B cell (primary cell): Measurements from ENCODE around the gene FOXI1. TPM values are rescaled to one million over a fixed set of nuclear protein-coding genes. Genes with fewer than 3 reads are reported as not detected.

Source experiments
- ATAC-seq: fragments of 200-7000 bp; cut with Tn5 transposase; one replicate; pipeline ENCODE4 v1.10.0; 2021; ENCODE audit warnings: low read depth, mild to moderate bottlenecking, moderate number of reproducible peaks, moderate library complexity
- CTCF ChIA-PET: fragments of 350-600 bp; sonication (Branson Sonifier 250); formaldehyde crosslinking; loops from one replicate; lab custom pipeline; 2021; ENCODE audit warnings: antibody characterized with exemption, inconsistent platforms; lab: Charles Lee
- POLR2A ChIA-PET: fragments of 350-600 bp; sonication (Branson Sonifier 250); formaldehyde crosslinking; loops from one replicate; lab custom pipeline; 2021; ENCODE audit warnings: antibody characterized with exemption; lab: Charles Lee
- DNase-seq: peaks from one replicate; pipeline ENCODE4 v3.0.0; 2013
- H2AFZ ChIP-seq: 2 replicates; pipeline ENCODE4 v1.6.1; 2012; ENCODE audit warnings: mild to moderate bottlenecking, low read depth, low read length; ENCODE audit not compliant: insufficient read depth, poor library complexity, severe bottlenecking
- H3K27ac ChIP-seq, 2 donors: 1 replicate in 1 of 2; 2 replicates in 1 of 2; pipeline ENCODE4 v1.5.1; 2012 to 2013; ENCODE audit warnings: low read length in 2 of 2, mild to moderate bottlenecking in 2 of 2, moderate library complexity in 1 of 2
- H3K27me3 ChIP-seq, 4 experiments: fragments of 200-600 bp in 1 of 4; sonication (generic) in 1 of 4; replicated peaks in 1 of 4; 1 replicate in 2 of 4; 2 replicates in 2 of 4; pipeline versions ENCODE4 v1.6.1 to v1.7.0; 2013 to 2016; ENCODE audit warnings: low read length in 3 of 4, mild to moderate bottlenecking in 2 of 4, mixed read lengths in 1 of 4, moderate library complexity in 1 of 4; ENCODE audit not compliant: insufficient read depth in 4 of 4, control insufficient read depth in 3 of 4; ENCODE audit errors: control extremely low read depth in 1 of 4
- H3K36me3 ChIP-seq, 2 experiments: replicated peaks in 1 of 2; 1 replicate in 1 of 2; 2 replicates in 1 of 2; pipeline versions ENCODE4 v1.6.1 to v1.7.1; 2013; ENCODE audit warnings: low read length in 1 of 2; ENCODE audit not compliant: insufficient read depth in 2 of 2, control insufficient read depth in 1 of 2; ENCODE audit errors: control extremely low read depth in 1 of 2, extremely low read depth in 1 of 2
- H3K4me1 ChIP-seq, 2 donors: fragments of 200-600 bp in 1 of 2; sonication (generic) in 1 of 2; 1 replicate in 1 of 2; 2 replicates in 1 of 2; pipeline versions ENCODE4 v1.5.1 to v1.6.1; 2013 to 2017; ENCODE audit warnings: low read length in 2 of 2; ENCODE audit not compliant: control insufficient read depth in 2 of 2, insufficient read depth in 2 of 2
- H3K4me2 ChIP-seq: replicated peaks from 2 replicates; pipeline ENCODE3; 2012; ENCODE audit warnings: mild to moderate bottlenecking, low read depth, low read length; ENCODE audit not compliant: poor library complexity, severe bottlenecking
- H3K4me3 ChIP-seq, 5 experiments: fragments of 200-600 bp in 1 of 5; sonication (generic) in 1 of 5; 1 replicate in 3 of 5; 2 replicates in 2 of 5; pipeline versions ENCODE4 v1.5.1 to v1.7.0; 2011 to 2016; ENCODE audit warnings: low read length in 4 of 5, mild to moderate bottlenecking in 4 of 5, low read depth in 2 of 5, control low read depth in 1 of 5, moderate library complexity in 1 of 5; ENCODE audit not compliant: insufficient read depth in 1 of 5; ENCODE audit errors: control extremely low read depth in 1 of 5, extremely low read depth in 1 of 5
- H3K79me2 ChIP-seq: fragments of 200-600 bp; sonication (generic); one replicate; pipeline ENCODE4 v1.6.0; 2016; ENCODE audit warnings: low read length; ENCODE audit not compliant: control insufficient read depth, insufficient read depth
- H3K9ac ChIP-seq: fragments of 200-600 bp; sonication (generic); 2 replicates; pipeline ENCODE4 v1.6.1; 2017; ENCODE audit warnings: mild to moderate bottlenecking, low read length, moderate library complexity
- H3K9me3 ChIP-seq, 3 donors: one replicate each; pipeline versions ENCODE4 v1.6.1 to v1.7.1; 2013; ENCODE audit warnings: low read length in 2 of 3; ENCODE audit not compliant: control insufficient read depth in 2 of 3, insufficient read depth in 1 of 3; ENCODE audit errors: control extremely low read depth in 1 of 3
- H4K20me1 ChIP-seq: 2 replicates; pipeline ENCODE4 v1.6.0; 2012; ENCODE audit warnings: mild to moderate bottlenecking, low read length; ENCODE audit not compliant: insufficient read depth, control insufficient read depth, poor library complexity, severe bottlenecking
- H3K27ac Mint-ChIP-seq: one replicate; pipeline ENCODE4 v1.8.0; 2021; ENCODE audit warnings: mixed read lengths
- H3K27me3 Mint-ChIP-seq: one replicate; pipeline ENCODE4 v1.8.0; 2021; ENCODE audit warnings: mixed read lengths
- H3K4me1 Mint-ChIP-seq: one replicate; pipeline ENCODE4 v1.8.0; 2021; ENCODE audit warnings: mixed read lengths
- H3K4me3 Mint-ChIP-seq: one replicate; pipeline ENCODE4 v1.8.0; 2021; ENCODE audit warnings: mixed read lengths
- H3K9me3 Mint-ChIP-seq: one replicate; pipeline ENCODE4 v1.8.0; 2022; ENCODE audit warnings: mixed read lengths; ENCODE audit not compliant: insufficient read depth
- EZH2 ChIP-seq: IDR thresholded peaks from 2 replicates; pipeline ENCODE4 v1.6.1; 2012; ENCODE audit warnings: borderline replicate concordance, low read depth, mild to moderate bottlenecking, moderate library complexity, low read length; ENCODE audit not compliant: insufficient read depth, poor library complexity, severe bottlenecking
- WGBS: methylation state at CpG from one replicate; pipeline ENCODE4 v1.1.5; 2013; ENCODE audit warnings: missing lambda C conversion rate; ENCODE audit not compliant: insufficient coverage; 5-methylcytosine and 5-hydroxymethylcytosine counted together
- intact Hi-C: fragments of 100-400 bp; cut with micrococcal nuclease; formaldehyde crosslinking; loops from one replicate; pipeline ENCODE4 v1.10.0; 2022
- polyA plus RNA-seq: library from polyadenylated mRNA; depleted of rRNA; stranded (reverse); fragments of >200 nt; gene quantifications from 2 replicates; pipeline ENCODE4 v1.2.3, GENCODE V29; 2012
- total RNA-seq, 2 donors: library from RNA; stranded (reverse); fragments of 120-200 nt in 1 of 2; gene quantifications; 1 replicate in 1 of 2; 2 replicates in 1 of 2; pipeline versions ENCODE4 v1.2.3 to v1.2.4, GENCODE V29; 2013 to 2022
- TF ChIP-seq, protein P1 (sequence below): fragments of 200-600 bp; IDR thresholded peaks from one replicate; pipeline ENCODE4 v1.8.0; 2022; ENCODE audit warnings: antibody characterized with exemption, mild to moderate bottlenecking

The FOXI1 gene
- total and polyA plus RNA-seq, 2 donors (not counting 1 experiment from before 2014, with no cell fraction given), result not detected

DNA sequence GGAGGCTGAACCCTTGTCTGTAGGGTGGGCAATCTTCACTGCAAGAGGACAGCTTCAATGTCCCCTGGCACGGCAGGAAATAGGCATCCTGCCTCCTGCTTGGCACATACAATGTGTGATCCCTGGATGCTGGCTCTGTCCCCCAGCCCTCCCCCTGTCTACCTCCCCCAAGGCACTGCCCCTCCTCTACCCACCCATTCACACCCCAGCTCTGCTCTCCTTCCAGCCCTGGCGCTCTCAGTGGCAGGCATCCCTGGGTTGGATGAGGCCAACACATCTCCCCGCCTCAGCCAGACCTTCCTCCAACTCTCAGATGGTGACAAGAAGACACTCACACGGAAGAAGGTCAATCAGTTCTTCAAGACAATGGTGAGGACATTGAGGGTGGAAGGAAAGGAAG lies 24.1 kb upstream of the FOXI1 start:
- no peaks in the 10 kb centered on the region for H4K20me1 ChIP-seq
- Mint-ChIP-seq H3K4me1 (no peaks in the 10 kb centered on the region), H3K4me3 (no peak overlapping the region), H3K27ac (no peak overlapping the region), H3K9me3 (no peaks in the 10 kb centered on the region), H3K27me3 (no peaks in the 10 kb centered on the region)
- ChIA-PET POLR2A (no interaction called here), CTCF (no interaction called here)
- no peak overlapping the region for H3K4me3 ChIP-seq
- no peaks in the 10 kb centered on the region for H3K79me2 ChIP-seq
- H3K4me2 ChIP-seq, result no peak overlapping the region
- no peak overlapping the region for H3K27ac ChIP-seq
- H3K27me3 ChIP-seq, result no peaks in the 10 kb centered on the region
- H2AFZ ChIP-seq, result no peak overlapping the region
- H3K36me3 ChIP-seq, result peaks cover 11 to 90% of the 10 kb centered on the region in 2 experiments
- ATAC-seq, result no peak
- intact Hi-C loops, result no loop called here
- no peak overlapping the region for H3K9ac ChIP-seq
- H3K4me1 ChIP-seq, result no peaks in the 10 kb centered on the region
- no peak for DNase-seq
- no peak for TF ChIP-seq EZH2
- TF ChIP-seq, protein P1, sequence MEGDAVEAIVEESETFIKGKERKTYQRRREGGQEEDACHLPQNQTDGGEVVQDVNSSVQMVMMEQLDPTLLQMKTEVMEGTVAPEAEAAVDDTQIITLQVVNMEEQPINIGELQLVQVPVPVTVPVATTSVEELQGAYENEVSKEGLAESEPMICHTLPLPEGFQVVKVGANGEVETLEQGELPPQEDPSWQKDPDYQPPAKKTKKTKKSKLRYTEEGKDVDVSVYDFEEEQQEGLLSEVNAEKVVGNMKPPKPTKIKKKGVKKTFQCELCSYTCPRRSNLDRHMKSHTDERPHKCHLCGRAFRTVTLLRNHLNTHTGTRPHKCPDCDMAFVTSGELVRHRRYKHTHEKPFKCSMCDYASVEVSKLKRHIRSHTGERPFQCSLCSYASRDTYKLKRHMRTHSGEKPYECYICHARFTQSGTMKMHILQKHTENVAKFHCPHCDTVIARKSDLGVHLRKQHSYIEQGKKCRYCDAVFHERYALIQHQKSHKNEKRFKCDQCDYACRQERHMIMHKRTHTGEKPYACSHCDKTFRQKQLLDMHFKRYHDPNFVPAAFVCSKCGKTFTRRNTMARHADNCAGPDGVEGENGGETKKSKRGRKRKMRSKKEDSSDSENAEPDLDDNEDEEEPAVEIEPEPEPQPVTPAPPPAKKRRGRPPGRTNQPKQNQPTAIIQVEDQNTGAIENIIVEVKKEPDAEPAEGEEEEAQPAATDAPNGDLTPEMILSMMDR, result no peak
- H3K9me3 ChIP-seq, result no peaks in the 10 kb centered on the region
- WGBS, result 100% methylated on average over 3 of the region's 4 CpGs

DNA sequence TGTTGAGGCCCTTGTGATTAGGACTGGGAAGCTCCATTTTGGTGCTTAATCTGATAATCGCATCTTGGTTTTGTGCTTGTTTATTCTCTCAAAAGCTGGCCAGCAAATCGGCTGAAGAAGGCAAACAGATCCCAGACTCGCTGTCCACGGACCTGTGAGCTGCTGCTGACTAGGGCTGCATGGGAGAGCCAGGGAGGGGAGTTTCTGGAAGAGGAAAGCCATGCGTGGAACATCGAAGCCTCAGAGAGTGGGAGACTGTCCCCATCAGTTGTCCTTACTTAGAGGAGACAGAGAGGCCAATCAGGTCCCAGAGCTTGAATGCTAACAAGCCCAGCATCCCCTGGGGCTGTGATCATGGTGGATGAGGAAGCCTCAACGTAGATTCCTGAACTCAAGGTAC lies 23.0 kb upstream of the FOXI1 start:
- H3K27ac Mint-ChIP-seq, result no peak overlapping the region
- Histone ChIP-seq H3K27me3 (no peaks in the 10 kb centered on the region), H3K9me3 (no peaks in the 10 kb centered on the region), H2AFZ (no peak overlapping the region), H3K36me3 (peaks cover 11 to 79% of the 10 kb centered on the region in 2 experiments), H3K4me1 (no peaks in the 10 kb centered on the region), H4K20me1 (no peaks in the 10 kb centered on the region), H3K27ac (no peak overlapping the region), H3K9ac (no peak overlapping the region), H3K4me2 (no peak overlapping the region), H3K4me3 (no peak overlapping the region), H3K79me2 (no peaks in the 10 kb centered on the region)
- ATAC-seq (no peak), DNase-seq (no peak)
- H3K4me1 Mint-ChIP-seq, result no peaks in the 10 kb centered on the region
- 90% methylated on average over 6 of the region's 7 CpGs for WGBS
- no peak overlapping the region for H3K4me3 Mint-ChIP-seq
- ChIA-PET POLR2A (no interaction called here), CTCF (no interaction called here)
- H3K27me3 Mint-ChIP-seq, result no peaks in the 10 kb centered on the region
- intact Hi-C loops, result no loop called here
- TF ChIP-seq EZH2, result no peak
- TF ChIP-seq, protein P1, result no peak
- H3K9me3 Mint-ChIP-seq, result no peaks in the 10 kb centered on the region
